GDM1 (cell line): Measurements from ENCODE around the gene SATL1.
"Not testable (repeated sequence)": the region's sequence is repeated elsewhere in the genome, so short reads cannot be mapped to it uniquely, and the experiment has no call there.

Source experiments
- DNase-seq: peaks from one replicate; lab custom pipeline; 2025; lab: John Stamatoyannopoulos, UW

SATL1 gene

GRCh38 chrX:85243761-85244449, at the start of gene SATL1, which contains the start of gene ZNF711:
TSS of gene SATL1 (minus strand) at chrX:85243779. CDS start at chrX:85108968, 134,811 bp downstream.
TSS of gene ZNF711 (plus strand) at chrX:85243991. CDS start at chrX:85247573, 3,582 bp downstream.
- peak; percentile 72 for DNase-seq

- no peak for DNase-seq
Measured at GRCh38 chrX:85288992-85289723, 45.6 kb upstream of the SATL1 start.

- not testable (repeated sequence) for DNase-seq
Measured at GRCh38 chrX:85285286-85285685, 41.7 kb upstream of the SATL1 start.

GRCh38 chrX:85244450-85245211, 1.1 kb upstream of the SATL1 start:
- DNase-seq = peak; percentile 7

- no peak for DNase-seq
Measured at GRCh38 chrX:85243155-85243554, 424 bp downstream of the SATL1 start.

GRCh38 chrX:85223359-85223758, 20.2 kb downstream of the SATL1 start:
- DNase-seq = no peak

- DNase-seq = no peak
Measured at GRCh38 chrX:85221361-85221760, 22.2 kb downstream of the SATL1 start.

GRCh38 chrX:85215946-85216345, 27.6 kb downstream of the SATL1 start:
- no peak for DNase-seq

- DNase-seq = no peak
Measured at GRCh38 chrX:85213792-85214530, 29.6 kb downstream of the SATL1 start.

GRCh38 chrX:85203461-85203970, 40.1 kb downstream of the SATL1 start:
- no peak for DNase-seq

GRCh38 chrX:85196319-85196718, 47.3 kb downstream of the SATL1 start:
- DNase-seq = no peak

- no peak for DNase-seq
Measured at GRCh38 chrX:85159644-85160043, 83.9 kb downstream of the SATL1 start.

GRCh38 chrX:85140964-85141363, 102.6 kb downstream of the SATL1 start:
- no peak for DNase-seq

- no peak for DNase-seq
Measured at GRCh38 chrX:85139422-85139821, 104.2 kb downstream of the SATL1 start.

GRCh38 chrX:85136409-85136808, 107.2 kb downstream of the SATL1 start:
- no peak for DNase-seq

GRCh38 chrX:85115252-85115651, 128.3 kb downstream of the SATL1 start:
- DNase-seq = no peak

- DNase-seq = no peak
Measured at GRCh38 chrX:85114776-85115175, 128.8 kb downstream of the SATL1 start.

GRCh38 chrX:85114171-85114570, 129.4 kb downstream of the SATL1 start:
- no peak for DNase-seq

- no peak for DNase-seq
Measured at GRCh38 chrX:85113746-85114145, 129.8 kb downstream of the SATL1 start.

GRCh38 chrX:85112293-85112692, 131.3 kb downstream of the SATL1 start:
- DNase-seq = no peak

- DNase-seq = no peak
Measured at GRCh38 chrX:85111347-85111746, 132.2 kb downstream of the SATL1 start.

GRCh38 chrX:85109235-85109634, 134.3 kb downstream of the SATL1 start:
- DNase-seq = no peak
